B cell (primary cell): ENCODE data around the gene NCEH1.

Experiments used
- EZH2 ChIP-seq: IDR thresholded peaks from 2 replicates; pipeline ENCODE4 v1.6.1; 2012; ENCODE audit warnings: borderline replicate concordance, low read depth, mild to moderate bottlenecking, moderate library complexity, low read length; ENCODE audit not compliant: insufficient read depth, poor library complexity, severe bottlenecking
- TF ChIP-seq, protein P1 (sequence below): fragments of 200-600 bp; IDR thresholded peaks from one replicate; pipeline ENCODE4 v1.8.0; 2022; ENCODE audit warnings: antibody characterized with exemption, mild to moderate bottlenecking

GRCh38 chr3:172625404-172625803 lies 85.5 kb downstream of the NCEH1 start:
- no peak for TF ChIP-seq EZH2
- TF ChIP-seq, protein P1, sequence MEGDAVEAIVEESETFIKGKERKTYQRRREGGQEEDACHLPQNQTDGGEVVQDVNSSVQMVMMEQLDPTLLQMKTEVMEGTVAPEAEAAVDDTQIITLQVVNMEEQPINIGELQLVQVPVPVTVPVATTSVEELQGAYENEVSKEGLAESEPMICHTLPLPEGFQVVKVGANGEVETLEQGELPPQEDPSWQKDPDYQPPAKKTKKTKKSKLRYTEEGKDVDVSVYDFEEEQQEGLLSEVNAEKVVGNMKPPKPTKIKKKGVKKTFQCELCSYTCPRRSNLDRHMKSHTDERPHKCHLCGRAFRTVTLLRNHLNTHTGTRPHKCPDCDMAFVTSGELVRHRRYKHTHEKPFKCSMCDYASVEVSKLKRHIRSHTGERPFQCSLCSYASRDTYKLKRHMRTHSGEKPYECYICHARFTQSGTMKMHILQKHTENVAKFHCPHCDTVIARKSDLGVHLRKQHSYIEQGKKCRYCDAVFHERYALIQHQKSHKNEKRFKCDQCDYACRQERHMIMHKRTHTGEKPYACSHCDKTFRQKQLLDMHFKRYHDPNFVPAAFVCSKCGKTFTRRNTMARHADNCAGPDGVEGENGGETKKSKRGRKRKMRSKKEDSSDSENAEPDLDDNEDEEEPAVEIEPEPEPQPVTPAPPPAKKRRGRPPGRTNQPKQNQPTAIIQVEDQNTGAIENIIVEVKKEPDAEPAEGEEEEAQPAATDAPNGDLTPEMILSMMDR: no peak
